ENCODE data around the gene KIR3DL3. TPM values are rescaled to one million over a fixed set of nuclear protein-coding genes. Genes with fewer than 3 reads are reported as not detected.
"Not testable (repeated sequence)": the region's sequence is repeated elsewhere in the genome, so short reads cannot be mapped to it uniquely, and the experiment has no call there.

Gene KIR3DL3
- total RNA-seq, 1 experiment from 2014 or later = not detected

GRCh38 chr19:54775830-54776229 lies 51.6 kb downstream of the KIR3DL3 start:
- DNase-seq (ENCODE audit: extremely low read depth, low read depth) = not testable (repeated sequence)

GRCh38 chr19:54777851-54778250 lies 53.6 kb downstream of the KIR3DL3 start:
- DNase-seq (ENCODE audit: extremely low read depth, low read depth) = not testable (repeated sequence)

DNA sequence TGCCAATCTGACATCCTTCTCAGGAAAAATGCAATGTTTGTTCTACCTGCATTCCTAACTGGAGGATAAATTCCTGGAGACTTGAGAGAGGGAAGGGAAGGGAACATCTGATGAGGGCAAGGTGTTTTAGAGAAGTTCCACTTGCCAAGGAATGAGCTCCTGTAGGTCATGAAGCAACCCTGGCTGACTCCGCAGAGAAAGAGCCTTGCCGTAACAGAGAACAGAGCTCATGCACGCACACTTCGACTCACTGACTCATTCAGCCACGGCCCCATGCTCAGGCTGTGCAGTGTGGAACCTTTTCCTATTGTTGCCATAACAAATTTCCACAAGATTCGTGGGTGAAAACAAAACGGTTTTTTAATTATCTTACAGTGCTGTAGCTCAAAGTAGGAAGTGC lies 54.7 kb downstream of the KIR3DL3 start:
- DNase-seq (ENCODE audit: extremely low read depth, low read depth) = not testable (repeated sequence)

DNA sequence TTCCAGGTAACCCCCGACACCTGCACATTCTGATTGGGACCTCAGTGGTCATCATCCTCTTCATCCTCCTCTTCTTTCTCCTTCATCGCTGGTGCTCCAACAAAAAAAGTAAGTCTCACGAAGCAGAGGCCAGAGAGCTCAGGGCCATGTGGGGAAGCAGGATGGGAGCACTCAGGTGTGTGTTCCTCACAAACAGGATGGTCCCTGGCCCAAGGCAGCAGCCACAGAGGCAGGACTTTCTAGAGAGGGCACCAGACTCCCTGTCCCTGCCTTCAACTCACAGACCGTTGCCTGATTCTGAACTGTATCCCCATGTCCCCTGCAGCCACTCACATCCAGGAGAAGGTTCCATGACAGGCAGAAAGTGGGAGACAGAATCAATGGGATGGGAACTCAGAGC lies 58.7 kb downstream of the KIR3DL3 start:
- DNase-seq (ENCODE audit: extremely low read depth, low read depth) = not testable (repeated sequence)

Small RNA genes lying within 50 kb of the gene (small RNA-seq; reads per million reads assigned to genes)
- gene AC245128.2 = 0 reads per million in 2 experiments
- 0 reads per million in 2 experiments for gene KIR3DP1

Other genes with a start within 250 kb of the KIR3DL3 start
- not detected in 2 replicates for gene LAIR2, start 221.6 kb upstream of the KIR3DL3 start, total RNA-seq (2014; rRNA removed; shearing (Covaris generic))
- gene LILRA2, start 150.7 kb upstream of the KIR3DL3 start, total RNA-seq (2014; rRNA removed; shearing (Covaris generic)) = not detected in 2 replicates
- gene LILRA1, start 130.8 kb upstream of the KIR3DL3 start, total RNA-seq (2014; rRNA removed; shearing (Covaris generic)) = not detected in 2 replicates
- not detected in 2 replicates for gene LILRB1, start 94.0 kb upstream of the KIR3DL3 start, total RNA-seq (2014; rRNA removed; shearing (Covaris generic))
- gene LILRB4, start 61.5 kb upstream of the KIR3DL3 start, total RNA-seq (2014; rRNA removed; shearing (Covaris generic)) = not detected in 2 replicates
- not detected in 2 replicates for gene KIR2DL3, start 14.1 kb downstream of the KIR3DL3 start, total RNA-seq (2014; rRNA removed; shearing (Covaris generic))
- gene KIR2DL1, start 45.4 kb downstream of the KIR3DL3 start, total RNA-seq (2014; rRNA removed; shearing (Covaris generic)) = not detected in 2 replicates
- gene KIR2DL4, start 79.2 kb downstream of the KIR3DL3 start, total RNA-seq (2014; rRNA removed; shearing (Covaris generic)) = not detected in 2 replicates
- gene KIR3DL1, start 92.0 kb downstream of the KIR3DL3 start, total RNA-seq (2014; rRNA removed; shearing (Covaris generic)) = not detected in 2 replicates
- gene KIR2DS4, start 108.2 kb downstream of the KIR3DL3 start, total RNA-seq (2014; rRNA removed; shearing (Covaris generic)) = not detected in 2 replicates
- gene KIR3DL2, start 126.0 kb downstream of the KIR3DL3 start, total RNA-seq (2014; rRNA removed; shearing (Covaris generic)) = not detected in 2 replicates
- gene FCAR, start 149.8 kb downstream of the KIR3DL3 start, total RNA-seq (2014; rRNA removed; shearing (Covaris generic)) = not detected in 2 replicates
- not detected in 2 replicates for gene NCR1, start 181.7 kb downstream of the KIR3DL3 start, total RNA-seq (2014; rRNA removed; shearing (Covaris generic))
- not detected in 2 replicates for gene NLRP7, start 223.1 kb downstream of the KIR3DL3 start, total RNA-seq (2014; rRNA removed; shearing (Covaris generic))
- not detected in 2 replicates for gene NLRP2, start 241.9 kb downstream of the KIR3DL3 start, total RNA-seq (2014; rRNA removed; shearing (Covaris generic))